Activated CD4-positive, alpha-beta T cell treated with anti-CD3 and anti-CD28 coated beads, Interleukin-2, amount 50 U/mL, for 16 hours (primary cell): Measurements from ENCODE around the gene HSPG2.
"Not testable (repeated sequence)": the region's sequence is repeated elsewhere in the genome, so short reads cannot be mapped to it uniquely, and the experiment has no call there.

Experiments
- DNase-seq: peaks from one replicate; pipeline ENCODE4 v3.0.0-alpha.2; 2020

HSPG2 gene

DNA sequence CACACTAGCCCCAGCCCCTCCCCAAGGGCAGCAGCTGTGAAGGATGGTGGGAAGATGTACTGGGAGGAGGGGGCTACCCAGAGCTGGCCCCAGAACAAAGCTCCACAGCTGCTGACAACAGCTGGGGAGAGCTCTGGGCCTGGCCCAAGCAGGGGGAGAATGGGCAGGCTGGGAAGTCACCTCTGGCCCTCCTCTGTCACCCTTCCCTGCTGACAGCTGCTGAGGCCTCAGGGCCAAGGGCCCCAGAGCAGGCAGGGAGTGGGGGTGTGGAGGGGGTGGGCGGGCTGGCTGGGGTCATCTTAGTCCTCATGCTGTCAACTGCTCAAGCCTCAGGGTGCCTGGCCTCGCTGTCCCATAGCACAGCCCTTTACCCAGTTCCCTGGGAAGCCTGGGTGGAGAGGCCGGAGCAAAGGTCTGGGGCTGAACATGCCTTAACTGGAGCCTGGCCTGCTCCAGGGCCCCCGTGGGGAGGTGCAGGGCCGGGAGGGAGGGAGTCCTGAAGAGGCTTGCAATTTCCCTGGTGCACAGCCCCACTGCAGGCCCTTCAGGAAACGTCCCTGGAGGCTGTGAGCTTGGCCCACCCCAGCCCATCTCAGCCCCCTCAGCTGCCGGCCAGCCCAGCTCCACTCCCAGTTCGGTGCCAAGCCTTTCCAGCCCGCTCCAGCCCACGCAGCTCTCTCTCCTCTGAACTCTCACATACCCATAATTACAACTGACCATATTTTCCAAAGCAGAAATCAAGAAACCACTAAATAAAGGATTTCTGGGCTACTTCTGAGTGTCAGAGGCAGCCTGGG is 25.7 kb downstream of the HSPG2 start:
- no peak for DNase-seq

DNA sequence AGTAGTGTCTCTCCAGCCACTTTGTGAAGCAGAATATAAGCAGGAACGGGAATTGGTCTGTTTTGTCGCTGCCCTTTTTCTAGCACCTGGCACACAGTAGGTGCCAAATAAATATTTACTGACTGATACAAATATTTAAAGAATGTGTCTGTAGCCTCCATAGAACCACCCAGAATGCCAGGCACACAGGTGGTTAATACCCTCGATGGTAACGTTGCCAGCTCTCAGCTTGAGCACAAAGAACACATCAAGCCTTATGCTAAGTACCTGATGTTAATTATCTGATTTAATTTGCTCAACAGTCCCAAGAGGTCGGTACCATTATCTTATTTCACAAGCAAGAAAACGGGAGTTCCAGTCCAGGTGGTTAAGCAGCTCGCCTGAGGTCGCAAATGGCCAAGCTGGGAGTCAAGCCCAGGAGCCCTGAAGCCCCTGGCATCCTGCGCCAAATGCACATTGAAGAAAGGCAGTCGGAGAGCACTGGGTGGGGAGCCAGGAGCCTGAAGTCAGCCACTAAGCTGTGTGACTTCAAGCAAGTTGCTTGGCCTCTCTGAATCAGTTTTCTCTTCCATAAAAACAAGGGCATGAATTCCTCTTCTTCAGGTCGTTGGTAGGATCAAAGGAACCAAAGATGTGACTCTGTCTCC is 26.4 kb downstream of the HSPG2 start:
- no peak for DNase-seq

DNA sequence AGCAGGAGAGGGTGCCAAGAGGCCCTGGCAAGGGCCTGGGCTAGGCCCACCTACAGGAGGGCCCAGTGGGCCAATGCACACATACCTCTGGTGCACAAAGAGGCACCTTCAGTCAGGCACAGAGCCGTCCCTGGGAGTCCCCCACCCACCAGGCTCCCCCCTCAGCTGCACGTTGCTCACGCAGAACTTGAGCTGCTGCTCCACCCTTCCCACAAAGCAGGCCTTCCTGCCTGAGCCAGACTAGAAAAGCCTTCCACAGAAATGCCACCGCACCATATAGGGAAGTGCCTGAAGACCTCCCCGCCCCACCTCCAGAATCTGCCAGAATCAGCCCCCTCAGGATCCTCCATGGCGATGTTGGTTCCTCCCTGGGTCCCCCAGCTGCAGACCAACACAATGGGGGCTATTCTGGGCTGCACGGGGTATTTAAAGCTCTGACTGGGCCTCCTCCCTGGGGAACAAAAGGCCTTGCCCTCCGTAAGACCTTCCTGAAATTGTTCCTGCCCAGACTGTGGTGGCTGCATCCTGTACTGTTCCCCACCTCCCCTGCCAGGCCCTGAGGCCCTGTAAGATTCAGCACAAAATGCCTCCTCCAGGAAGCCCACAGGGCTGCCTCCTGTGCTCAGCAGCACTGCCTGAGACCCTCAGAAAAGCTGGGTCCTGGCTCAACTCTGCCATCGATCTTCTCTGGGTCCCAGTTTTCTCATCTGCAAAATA is 27.2 kb downstream of the HSPG2 start:
- no peak for DNase-seq

DNA sequence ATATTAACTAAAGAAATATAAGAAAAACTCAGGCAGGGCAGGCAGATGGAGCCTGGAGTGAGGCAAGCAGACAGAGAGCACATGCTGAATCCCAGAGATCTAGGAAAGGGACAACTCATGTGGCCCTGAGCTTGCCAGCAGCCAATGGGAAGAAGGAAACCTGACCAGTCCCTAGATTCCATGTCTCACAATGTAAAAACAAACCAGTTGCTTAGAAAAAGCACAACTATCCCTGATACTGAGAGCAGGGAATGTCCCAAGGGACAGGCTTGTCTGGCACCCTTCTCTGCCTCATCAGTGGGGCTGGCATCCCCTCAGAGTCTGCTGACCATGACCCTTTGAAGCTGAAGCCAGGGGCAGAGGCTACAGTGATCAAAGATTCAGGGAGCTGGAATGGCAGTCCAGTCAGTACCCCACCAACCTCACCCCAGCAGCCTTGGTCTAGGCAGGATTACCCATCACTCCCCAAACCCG is 27.8 kb downstream of the HSPG2 start:
- no peak for DNase-seq

DNA sequence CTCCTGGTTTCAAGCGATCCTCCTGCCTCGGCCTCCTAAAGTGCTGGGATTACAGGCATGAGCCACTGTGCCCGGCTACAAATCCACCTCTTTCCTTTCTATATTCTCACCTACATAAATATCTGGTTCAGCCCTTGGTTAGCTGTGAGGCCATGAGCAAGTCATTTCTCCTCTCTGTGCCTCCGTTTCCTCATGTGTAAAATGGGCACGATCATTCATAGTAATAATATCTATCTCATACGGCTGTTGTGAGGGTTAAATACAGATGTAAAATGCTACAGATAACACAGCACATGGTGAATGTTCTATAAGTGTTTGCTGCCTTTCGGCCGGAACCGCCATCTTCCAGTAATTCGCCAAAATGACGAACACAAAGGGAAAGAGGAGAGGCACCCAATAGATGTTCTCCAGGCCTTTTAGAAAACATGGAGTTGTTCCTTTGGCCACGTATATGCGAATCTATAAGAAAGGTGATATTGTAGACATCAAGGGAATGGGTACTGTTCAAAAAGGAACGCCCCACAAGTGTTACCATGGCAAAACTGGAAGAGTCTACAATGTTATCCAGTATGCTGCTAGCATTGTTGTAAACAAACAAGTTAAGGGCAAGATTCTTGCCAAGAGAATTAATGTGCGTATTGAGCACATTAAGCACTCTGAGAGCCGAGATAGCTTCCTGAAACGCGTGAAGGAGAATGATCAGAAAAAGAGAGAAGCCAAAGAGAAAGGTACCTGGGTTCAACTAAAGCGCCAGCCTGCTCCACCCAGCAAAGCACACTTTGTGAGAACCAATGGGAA is 29.2 kb downstream of the HSPG2 start:
- DNase-seq, result not testable (repeated sequence)

DNA sequence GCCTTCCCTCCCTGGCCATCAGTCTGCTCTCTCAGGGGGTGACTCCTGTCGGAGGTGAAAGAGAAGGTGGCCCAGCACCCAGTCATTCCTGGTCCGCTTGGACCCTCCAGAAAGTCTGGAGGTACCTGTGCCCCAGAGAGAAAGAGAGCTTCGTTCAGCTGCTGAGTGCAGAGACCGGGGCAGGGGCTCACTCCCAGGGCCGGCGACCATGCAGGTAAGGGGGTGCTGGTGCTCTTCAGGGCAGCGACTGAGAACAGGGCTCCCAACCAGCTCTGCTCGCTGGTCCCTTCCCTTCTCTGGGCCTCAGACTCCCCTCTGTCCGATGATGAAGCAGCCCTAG is 30.1 kb downstream of the HSPG2 start:
- DNase-seq, result no peak

DNA sequence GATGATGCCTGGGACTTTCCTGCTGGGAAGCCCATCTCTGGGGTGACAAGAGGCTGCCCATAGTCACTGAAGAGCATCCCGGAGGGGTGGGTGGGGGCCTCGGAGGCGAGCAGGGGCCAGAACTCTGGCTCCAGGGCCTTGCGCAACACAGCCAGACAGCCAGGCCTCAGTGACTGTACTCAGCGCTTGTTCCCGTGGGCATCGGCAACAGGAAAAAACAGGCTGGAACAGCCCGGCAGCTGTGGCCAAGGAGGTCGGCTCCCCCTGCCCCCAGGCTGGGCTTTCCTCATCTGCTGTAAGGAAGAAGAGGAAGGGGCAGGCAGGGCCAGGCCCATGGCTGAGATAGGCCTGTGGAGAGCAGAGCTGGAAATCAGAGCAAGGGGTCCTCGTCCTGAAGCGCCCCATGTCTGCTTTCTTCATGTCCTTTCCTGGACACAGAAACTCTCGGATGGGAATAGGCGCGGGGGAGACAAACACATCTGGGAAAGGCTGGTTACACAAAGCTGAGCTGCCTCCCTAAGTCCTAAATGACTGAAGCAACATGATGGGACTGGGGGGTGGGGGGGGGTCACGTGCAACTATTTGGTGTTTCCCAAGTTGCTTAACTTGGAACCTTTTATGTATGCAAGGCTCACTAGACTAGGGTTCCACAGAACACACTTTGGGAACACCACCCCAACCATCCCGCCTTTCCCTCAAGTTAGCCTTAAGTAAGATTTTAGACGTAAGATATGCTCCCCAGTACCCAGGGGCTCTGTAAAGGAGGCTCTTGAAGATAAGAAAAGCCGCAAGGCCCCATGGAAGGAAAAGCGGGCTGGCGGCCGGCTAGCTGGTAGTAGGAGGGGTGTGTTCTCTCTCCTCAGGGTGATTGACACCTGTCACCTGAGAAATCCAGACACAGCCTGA is 30.7 kb downstream of the HSPG2 start:
- no peak for DNase-seq

DNA sequence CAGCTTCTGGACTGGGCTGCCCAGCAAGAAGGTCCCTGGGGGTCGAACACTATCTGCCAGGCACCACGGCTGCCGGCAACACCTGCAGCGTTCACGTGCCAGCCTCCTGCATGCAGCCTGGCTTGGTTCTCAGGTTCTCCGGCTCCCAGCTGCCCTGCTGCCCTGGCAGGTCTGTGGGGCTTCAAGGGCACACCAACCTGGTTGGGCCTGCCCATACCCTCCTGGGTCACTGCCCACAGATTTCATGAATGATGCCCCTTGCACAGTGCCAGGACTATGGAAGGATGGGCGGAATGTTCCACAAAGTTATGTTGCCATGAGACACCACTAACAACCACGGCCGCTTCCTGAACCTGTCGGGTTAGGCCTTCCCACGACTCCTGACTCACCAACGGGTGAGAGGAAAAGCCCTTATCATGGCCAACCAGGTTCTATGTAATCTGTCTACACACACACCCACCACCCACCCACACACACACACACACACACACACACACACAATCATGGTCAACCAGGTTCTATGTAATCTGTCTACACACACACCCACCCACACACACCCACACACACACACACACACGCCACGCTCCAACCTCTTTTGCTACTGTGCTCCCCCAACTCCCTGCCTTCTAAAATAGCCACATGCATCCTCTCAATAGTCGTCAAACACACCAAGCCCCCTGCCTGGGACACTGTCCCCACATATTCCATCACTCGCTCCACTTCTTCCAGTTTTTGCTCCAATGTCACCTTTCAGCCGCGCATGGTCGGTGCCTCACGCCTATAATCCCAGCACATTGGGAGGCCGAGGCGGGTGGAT is 32.2 kb downstream of the HSPG2 start:
- DNase-seq, result no peak

DNA sequence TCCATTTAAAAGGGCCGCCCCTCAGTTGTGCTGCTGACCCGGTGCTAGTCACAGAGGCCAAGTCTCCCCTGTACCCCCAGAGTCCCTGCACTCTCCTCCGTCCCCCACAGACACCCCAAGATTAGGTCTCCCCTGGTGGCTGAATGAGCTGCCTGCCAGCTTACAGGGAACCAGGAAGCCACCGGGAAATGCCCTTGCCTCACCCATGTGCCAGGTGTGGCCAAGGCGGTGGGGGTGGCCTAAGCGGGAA is 32.7 kb downstream of the HSPG2 start:
- DNase-seq, result no peak

DNA sequence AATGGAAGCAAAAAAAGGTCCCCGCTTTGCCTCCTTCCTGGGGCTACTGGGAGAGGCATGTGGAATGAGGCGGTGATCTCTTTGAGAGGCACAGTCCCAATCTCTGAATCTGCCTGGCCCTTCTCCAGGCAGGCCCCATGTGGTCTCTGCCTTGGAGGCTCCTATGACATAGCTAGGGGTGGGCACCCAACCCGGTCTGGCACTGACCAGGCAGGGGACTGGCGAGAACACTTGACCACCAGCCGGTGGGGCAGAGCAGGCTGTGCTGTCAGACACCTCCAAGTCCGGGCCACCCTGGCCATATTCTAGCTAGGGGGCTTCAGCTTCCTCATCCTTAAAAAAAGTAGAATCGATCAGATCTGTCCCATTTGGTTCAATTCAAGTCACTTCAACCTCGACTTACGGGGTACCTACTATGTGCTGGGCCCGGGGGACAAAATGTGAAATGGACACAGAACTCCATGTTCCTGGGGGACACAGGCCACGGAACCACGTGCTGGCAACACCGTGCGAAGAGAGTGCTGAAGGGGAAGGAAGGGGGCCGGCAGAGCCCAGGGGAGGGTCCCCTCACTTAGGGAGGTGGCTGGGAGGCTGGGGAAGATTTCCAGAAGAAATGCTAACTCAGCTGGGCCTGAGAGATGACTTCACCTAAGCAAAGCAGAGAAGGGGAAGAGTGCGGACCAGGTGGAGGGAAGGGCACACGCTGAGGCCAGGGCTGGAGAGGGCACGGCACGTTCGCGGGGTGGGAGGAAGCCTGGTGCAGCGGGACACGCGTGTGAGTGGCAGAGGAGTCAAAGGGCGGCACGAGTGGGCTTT is 33.3 kb downstream of the HSPG2 start:
- no peak for DNase-seq

DNA sequence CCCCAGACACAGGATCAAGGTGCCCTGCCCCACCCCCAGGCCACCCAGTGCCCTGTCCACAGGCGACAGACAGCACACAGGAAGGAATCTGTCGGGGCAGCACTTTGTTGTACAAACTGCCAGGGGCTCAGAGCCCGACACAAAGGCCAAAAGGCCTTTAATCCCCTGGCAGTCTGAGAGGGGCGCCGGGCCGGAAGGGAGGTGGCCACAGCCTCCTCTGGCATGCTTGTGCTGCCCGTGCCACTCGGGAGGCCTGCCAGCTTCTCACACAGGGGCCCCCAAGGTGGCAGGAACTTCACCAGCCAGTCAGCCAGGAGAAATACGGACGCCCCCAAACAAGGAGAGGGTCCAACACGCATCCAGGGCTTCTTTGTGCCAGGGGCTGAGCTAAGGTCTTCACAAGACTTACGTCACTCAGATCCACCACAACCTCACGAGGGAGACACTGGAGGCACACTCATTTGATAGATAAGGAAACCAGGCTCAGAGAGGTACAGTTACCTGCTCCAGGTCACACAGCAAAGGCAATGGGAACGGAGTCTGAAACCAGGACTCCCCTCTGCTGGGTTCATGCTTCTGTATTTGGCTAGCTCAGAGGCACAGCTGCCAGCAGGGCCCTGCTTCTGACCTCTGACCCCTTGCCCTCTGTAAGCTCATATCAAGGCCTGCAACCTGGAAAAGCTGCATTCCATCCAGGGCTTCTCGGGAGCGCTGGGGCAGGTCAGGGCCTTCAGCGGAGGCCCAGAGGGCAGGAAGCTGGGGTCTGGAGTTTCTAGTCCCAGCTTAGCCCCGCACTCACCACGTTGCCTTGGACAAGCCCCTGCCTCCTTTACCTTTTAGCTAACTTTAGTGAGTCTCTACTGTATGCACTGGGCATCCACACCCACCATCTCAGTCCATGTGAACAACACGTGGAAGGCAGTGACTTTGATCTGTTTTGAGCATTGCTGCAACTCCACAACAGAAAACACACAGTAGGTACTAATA is 34.8 kb downstream of the HSPG2 start:
- DNase-seq, result no peak

DNA sequence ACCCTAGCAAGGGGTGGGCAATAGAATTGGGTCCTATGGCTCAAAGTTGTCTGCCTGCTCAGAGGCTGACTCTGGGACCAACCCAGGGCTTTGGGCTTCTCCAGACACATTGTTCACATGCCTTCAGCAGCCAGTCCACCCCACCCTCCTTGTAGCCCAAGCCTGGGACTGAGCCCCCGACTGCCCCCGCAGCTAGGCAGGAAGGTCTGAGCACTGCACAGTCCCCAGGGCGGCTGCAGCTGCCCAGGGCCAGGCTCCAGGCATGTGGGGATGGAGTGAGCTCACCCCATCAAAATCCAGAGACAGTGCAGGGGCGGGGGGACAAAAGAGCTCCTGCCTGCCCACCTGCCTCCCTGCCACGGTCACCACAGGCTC is 35.6 kb downstream of the HSPG2 start:
- no peak for DNase-seq

DNA sequence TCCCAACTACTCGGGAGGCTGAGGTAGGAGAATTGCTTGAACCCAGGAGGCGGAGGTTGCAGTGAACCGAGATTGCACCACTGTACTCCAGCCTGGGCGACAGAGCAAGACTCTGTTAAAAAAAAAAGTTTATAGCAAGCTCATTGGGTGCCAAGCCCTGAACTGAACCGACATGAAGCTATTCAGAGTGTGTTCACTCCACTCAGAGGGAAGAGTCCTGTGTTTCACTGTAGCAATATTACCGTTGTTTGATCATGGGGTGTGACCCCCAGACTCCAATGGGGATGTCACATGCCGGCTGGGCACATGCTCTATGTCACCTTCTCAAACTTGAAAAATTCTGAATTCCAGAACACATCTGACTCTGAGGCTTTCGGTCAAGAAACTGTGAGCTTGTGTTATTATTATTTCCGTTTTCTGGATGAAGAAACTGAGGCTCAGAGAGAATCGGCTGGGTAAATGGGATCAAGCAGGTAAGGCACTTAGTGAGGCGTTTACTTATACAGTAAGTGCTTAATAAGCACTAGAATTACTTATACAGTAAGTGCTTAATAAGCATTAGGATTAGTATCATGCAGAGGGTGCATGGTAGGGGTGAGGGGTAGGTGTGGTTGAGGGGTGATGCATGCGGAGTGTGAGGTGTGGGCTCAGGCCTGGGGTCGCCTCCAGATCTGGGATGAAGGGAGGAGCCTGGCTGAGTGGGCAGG is 36.2 kb downstream of the HSPG2 start:
- DNase-seq, result no peak

DNA sequence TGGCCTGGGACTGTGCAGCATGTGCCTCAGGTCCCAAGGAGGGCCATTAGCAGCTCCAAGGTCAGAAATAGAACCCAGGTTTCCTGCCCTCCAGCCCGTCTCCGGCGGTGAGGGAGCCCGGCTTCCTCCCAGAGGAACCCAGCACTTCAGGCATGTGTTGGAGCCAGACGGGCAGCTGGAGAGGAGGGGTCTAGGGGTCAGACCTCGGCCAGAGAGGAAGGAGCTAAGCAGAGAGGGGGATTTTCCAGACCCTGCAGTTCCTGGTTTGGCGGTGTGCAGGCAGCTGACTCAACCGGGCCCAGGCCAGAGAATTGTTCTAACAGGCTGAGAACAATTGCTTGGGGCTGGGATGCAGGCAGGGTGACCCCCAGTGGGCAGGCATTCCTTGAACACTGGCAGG is 37.1 kb downstream of the HSPG2 start:
- DNase-seq, result no peak

DNA sequence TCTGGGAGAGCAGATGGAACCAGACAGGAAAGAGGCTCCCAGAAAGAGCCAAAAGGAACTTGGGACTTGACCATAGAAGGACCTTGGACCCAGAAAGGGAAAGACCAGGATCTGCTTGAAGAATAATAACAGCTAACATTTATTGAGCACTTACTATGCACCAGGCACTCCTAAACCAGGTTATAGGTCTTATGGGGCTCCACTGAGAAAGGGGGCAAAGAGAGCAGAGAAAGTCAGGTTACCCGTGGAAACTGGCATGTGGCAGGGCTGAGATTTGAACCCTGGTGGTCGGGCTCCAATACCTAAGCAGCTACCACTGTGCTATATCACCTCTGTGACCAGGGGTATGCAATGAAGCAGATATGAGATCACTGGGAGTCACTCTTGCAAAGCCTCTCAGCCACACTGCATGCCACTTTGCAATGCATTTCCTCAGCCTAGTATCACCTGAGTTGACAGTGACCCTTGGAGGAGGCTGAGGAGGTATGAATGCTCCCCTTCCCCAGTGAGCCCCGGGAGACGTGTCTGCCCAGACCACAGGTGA is 37.8 kb downstream of the HSPG2 start:
- DNase-seq, result no peak

DNA sequence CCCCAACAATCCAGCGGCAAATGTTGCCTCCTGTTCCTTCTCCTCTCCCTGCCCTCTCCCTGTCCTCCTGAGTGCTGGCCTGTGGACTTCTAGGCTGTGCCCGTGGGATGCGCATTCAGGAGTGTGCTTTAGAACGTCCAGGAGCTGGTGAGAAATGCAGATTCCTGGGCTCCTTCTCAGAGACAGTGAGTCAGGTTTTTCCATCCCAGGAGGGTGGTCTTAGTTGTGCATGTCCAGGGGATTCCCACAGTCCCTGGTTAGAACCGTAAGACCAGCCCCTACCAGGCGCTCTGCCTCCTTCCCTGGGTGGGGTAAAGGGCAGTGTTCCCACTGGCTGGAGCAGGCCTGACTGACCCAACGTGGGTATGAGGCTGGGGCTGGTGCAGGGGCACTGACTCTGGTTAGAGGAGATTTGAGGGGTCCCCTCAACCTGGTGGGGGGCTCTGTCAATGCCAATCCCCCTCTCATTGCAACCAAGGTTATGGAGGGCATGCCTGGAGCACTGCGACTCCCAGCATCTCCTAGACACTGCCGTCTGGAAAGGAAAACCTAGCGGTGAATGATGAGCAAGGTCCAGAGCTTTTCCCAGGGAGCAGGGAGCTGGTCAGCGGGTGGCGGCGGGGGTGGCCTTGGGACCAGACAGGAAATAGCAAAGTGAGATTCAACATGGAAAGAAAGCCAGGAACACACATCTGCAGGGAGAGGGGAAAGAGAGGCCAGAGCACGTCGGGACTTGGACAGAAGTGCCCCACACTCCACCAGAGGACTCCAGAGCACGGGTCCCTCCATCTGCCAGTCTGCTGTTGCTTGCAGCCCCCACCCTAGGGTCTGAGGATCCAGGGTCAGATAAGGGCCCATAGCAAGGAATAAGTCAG is 38.5 kb downstream of the HSPG2 start:
- no peak for DNase-seq

DNA sequence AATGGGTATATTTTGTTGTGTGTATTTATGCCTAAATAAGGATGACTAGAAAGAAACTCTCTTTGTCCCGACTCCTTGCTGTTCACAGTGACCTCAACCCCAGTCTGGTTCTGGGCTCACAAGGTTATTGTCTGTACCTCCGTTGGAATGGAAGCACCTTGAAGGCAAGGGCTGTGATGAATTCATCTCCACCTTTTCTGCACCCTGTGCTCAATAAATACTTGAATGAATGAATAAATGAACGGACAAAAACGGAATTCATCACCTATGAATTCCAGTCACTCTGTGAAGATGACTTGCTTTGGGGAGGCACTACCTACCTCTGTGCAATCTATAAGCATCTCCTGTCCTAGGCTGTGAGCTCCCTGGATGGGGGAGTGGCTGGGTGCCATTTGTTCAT is 39.3 kb downstream of the HSPG2 start:
- no peak for DNase-seq
